Gastroesophageal sphincter (tissue), 3 donors: ENCODE results near the gene ALOX5AP.

Experiments
- POLR2A ChIP-seq, 2 donors: fragments of 450-650 bp; IDR thresholded peaks; one replicate each; pipeline ENCODE4 v1.6.1; 2017; ENCODE audit warnings: antibody characterized with exemption in 2 of 2, mild to moderate bottlenecking in 2 of 2, moderate library complexity in 1 of 2
- TF ChIP-seq, protein P1 (sequence below), 4 experiments: fragments of 200-600 bp in 2 of 4; fragments of 450-650 bp in 2 of 4; sonication (generic) in 1 of 4; IDR thresholded peaks; one replicate each; pipeline ENCODE4 v1.5.1; 2017 to 2019; ENCODE audit warnings: antibody characterized with exemption in 4 of 4, mild to moderate bottlenecking in 2 of 4, moderate library complexity in 2 of 4

DNA sequence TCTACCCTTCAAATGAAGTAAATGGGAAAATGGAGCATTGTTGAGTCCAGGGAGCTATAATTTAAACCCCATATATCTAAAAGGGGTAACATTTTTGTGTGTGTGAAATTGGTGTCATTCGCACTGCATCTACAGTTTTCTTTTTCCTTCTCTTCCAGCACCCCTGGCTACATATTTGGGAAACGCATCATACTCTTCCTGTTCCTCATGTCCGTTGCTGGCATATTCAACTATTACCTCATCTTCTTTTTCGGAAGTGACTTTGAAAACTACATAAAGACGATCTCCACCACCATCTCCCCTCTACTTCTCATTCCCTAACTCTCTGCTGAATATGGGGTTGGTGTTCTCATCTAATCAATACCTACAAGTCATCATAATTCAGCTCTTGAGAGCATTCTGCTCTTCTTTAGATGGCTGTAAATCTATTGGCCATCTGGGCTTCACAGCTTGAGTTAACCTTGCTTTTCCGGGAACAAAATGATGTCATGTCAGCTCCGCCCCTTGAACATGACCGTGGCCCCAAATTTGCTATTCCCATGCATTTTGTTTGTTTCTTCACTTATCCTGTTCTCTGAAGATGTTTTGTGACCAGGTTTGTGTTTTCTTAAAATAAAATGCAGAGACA, 28.6 kb downstream of the ALOX5AP start:
- TF ChIP-seq, protein P1, sequence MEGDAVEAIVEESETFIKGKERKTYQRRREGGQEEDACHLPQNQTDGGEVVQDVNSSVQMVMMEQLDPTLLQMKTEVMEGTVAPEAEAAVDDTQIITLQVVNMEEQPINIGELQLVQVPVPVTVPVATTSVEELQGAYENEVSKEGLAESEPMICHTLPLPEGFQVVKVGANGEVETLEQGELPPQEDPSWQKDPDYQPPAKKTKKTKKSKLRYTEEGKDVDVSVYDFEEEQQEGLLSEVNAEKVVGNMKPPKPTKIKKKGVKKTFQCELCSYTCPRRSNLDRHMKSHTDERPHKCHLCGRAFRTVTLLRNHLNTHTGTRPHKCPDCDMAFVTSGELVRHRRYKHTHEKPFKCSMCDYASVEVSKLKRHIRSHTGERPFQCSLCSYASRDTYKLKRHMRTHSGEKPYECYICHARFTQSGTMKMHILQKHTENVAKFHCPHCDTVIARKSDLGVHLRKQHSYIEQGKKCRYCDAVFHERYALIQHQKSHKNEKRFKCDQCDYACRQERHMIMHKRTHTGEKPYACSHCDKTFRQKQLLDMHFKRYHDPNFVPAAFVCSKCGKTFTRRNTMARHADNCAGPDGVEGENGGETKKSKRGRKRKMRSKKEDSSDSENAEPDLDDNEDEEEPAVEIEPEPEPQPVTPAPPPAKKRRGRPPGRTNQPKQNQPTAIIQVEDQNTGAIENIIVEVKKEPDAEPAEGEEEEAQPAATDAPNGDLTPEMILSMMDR (IDR thresholded peaks at IDR 0.05): no peak
- TF ChIP-seq POLR2A (IDR thresholded peaks at IDR 0.05): no peak
